ENCODE results near the gene CELA2B. TPM values are rescaled to one million over a fixed set of nuclear protein-coding genes. Genes with fewer than 3 reads are reported as not detected.

The CELA2B gene
- polyA plus RNA-seq, 1 of the 3 experiments (the other 2 are of a cell fraction), result not detected

DNA sequence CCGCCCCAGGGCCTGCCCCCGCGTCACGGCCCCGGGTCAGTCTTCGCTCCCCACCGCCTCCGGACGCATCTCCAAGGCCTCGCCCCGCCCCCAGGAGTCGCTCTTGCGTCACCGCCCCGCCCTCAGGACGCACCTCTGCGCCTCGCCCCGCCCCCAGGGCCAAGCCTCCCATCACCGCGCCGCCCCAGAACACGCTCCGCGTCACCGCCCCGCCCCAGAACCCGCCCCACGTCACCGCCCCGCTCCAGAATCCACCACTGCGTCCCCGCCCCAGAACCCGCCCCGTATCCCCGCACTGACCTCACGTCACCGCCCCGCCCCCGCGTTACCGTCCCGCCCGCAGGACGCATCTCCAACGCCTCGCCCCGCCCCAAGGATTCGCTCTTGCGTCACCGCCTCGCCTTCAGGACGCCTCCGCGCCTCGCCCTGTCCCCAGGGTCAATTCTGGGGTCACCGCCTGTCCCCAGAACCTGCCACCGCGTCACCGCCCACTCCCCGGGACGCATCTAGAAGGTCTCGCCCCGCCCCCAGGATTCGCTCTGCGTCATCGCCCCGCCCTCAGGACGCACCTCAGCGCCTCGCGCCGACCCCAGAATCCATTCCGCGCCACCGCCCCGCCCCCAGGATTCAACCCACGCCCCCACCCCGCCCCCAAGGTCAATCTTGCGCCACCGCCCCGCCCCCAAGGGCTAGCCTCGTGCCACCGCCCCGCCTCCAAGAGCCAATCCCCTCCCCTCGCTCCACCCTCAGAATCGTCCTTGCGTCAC, 48.6 kb downstream of the CELA2B start:
- Histone ChIP-seq H3K36me3 (replicated peaks in 1 of 2; ENCODE audit: control insufficient read depth in 1 of 2, insufficient read depth in 2 of 2, low read length in 1 of 2) (peaks cover 6 to 7% of the 10 kb centered on the region in 2 experiments), H3K27me3 (ENCODE audit: insufficient read depth) (no peaks in the 10 kb centered on the region), H3K9me2 (no peaks in the 10 kb centered on the region), H4K20me1 (ENCODE audit: insufficient read depth) (no peaks in the 10 kb centered on the region; the same call in 1 of the 2 replicates), H3K9ac (peak overlapping the region; percentile 77; the same call in 1 of the 2 replicates), H2AFZ (ENCODE audit: low read depth) (no peak overlapping the region), H3K9me3 (no peaks in the 10 kb centered on the region), H3K4me3 (ENCODE audit: low read depth in 2 of 2, low read length in 1 of 2) (peak overlapping the region; percentile 69 to 71), H3K4me1 (ENCODE audit: control insufficient read depth in 1 of 2, insufficient read depth in 2 of 2, low read depth in 1 of 2, low read length in 1 of 2) (peaks cover 6 to 20% of the 10 kb centered on the region in 2 experiments), H3K4me2 (no peak overlapping the region), H3K27ac (ENCODE audit: low read depth in 2 of 2, low read length in 1 of 2) (peak overlapping the region; percentile 90 to 97), H3K79me2 (ENCODE audit: insufficient read depth) (peaks cover 39% of the 10 kb centered on the region), H3F3A (replicated peaks; ENCODE audit: insufficient read depth) (peaks cover 16% of the 10 kb centered on the region)
- ChIA-PET POLR2A (no interaction called here), CTCF (no interaction called here)
- TF ChIP-seq RXRA (IDR thresholded peaks at IDR 0.05; ENCODE audit: borderline replicate concordance, low read depth) (peak; percentile 75; the same call in 1 of the 2 replicates), NRF1 (IDR thresholded peaks at IDR 0.05; ENCODE audit: low read depth, low read length) (peak; percentile 17; the same call in 1 of the 2 replicates), POLR2AphosphoS5 (IDR thresholded peaks at IDR 0.05; ENCODE audit: low read depth, low read length) (0 out of 2 replicates have a peak, but pooled peaks have one; percentile 19), RFX5 (IDR thresholded peaks at IDR 0.05; ENCODE audit: low read length) (no peak), TAF1 (IDR thresholded peaks at IDR 0.05; ENCODE audit: borderline replicate concordance, low read depth, low read length) (no peak), CHD2 (IDR thresholded peaks at IDR 0.05; ENCODE audit: low read length, partially characterized antibody) (peak; percentile 11)
- peak; percentile 95 for DNase-seq
- no CpG with 5 or more reads among the region's 88 CpGs for WGBS (ENCODE audit: low lambda C conversion rate)

DNA sequence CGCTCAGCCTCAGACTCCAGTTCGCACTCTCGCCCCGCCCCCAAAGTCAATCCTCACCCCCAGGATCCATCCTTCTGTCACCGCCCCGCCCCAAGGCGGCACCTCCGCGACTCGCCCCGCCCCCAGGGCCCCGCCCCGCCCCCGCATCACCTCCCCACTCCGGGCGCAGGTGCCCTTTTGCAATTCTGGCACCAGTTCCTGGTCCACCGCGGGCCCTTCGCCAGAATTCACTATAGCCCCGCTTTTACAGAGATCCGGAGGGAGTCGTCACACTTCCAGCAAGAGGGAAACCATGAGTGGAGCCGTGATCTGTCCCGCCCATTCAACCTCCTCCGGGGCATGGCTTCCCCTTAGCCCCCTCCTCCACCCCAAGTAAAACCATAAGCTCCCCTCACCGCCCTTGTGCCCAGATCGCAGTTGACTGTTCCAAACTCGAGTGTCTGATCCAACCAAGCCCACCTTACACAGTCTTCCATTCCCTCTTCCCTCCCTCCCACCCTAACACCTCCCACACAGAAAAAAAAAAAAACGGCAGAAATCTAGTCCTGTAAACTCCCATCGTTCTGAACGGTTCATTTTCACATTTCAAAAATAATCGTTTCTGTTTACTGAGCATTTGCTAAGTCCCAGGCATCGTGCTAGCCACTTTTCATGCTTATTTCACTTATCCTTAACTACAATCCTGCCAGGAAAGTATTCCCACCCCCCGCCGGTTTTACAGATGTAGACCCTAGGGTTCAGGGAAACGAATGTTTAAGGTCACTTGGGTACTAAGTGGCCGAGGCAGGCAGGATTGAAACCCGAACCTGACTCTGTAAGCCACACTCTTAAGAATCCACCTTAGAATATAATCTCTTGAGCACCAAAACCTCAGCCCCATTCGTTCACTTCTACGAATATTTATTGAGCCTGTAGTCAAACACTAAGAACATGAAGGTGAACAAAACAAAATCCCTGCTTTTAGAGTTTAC, 49.4 kb downstream of the CELA2B start:
- POLR2A ChIA-PET, result interaction anchor here (0.7 kb wide), 1 partner anchor 67 kb away, joined by 3 read pairs; no protein-coding TSS in a partner anchor
- Histone ChIP-seq H3F3A (replicated peaks; ENCODE audit: insufficient read depth) (peaks cover 16% of the 10 kb centered on the region), H3K9ac (peak overlapping the region; percentile 62), H2AFZ (ENCODE audit: low read depth) (peak overlapping the region; percentile 90), H3K4me1 (ENCODE audit: control insufficient read depth in 1 of 2, insufficient read depth in 2 of 2, low read depth in 1 of 2, low read length in 1 of 2) (peaks cover 6 to 20% of the 10 kb centered on the region in 2 experiments), H3K9me2 (no peaks in the 10 kb centered on the region), H3K79me2 (ENCODE audit: insufficient read depth) (peaks cover 46% of the 10 kb centered on the region), H4K20me1 (ENCODE audit: insufficient read depth) (no peaks in the 10 kb centered on the region; the same call in 1 of the 2 replicates), H3K27me3 (ENCODE audit: insufficient read depth) (no peaks in the 10 kb centered on the region), H3K27ac (ENCODE audit: low read depth in 2 of 2, low read length in 1 of 2) (peak overlapping the region; percentile 84 to 88), H3K36me3 (replicated peaks in 1 of 2; ENCODE audit: control insufficient read depth in 1 of 2, insufficient read depth in 2 of 2, low read length in 1 of 2) (peaks cover 6 to 9% of the 10 kb centered on the region in 2 experiments), H3K4me3 (ENCODE audit: low read depth in 2 of 2, low read length in 1 of 2) (peak overlapping the region; percentile 88 to 89), H3K4me2 (peak overlapping the region; percentile 91), H3K9me3 (no peaks in the 10 kb centered on the region)
- CTCF ChIA-PET, result no interaction called here
- 3% methylated on average over 39 of the region's 40 CpGs for WGBS (ENCODE audit: low lambda C conversion rate)
- DNase-seq, result no peak
- TF ChIP-seq, protein P1, sequence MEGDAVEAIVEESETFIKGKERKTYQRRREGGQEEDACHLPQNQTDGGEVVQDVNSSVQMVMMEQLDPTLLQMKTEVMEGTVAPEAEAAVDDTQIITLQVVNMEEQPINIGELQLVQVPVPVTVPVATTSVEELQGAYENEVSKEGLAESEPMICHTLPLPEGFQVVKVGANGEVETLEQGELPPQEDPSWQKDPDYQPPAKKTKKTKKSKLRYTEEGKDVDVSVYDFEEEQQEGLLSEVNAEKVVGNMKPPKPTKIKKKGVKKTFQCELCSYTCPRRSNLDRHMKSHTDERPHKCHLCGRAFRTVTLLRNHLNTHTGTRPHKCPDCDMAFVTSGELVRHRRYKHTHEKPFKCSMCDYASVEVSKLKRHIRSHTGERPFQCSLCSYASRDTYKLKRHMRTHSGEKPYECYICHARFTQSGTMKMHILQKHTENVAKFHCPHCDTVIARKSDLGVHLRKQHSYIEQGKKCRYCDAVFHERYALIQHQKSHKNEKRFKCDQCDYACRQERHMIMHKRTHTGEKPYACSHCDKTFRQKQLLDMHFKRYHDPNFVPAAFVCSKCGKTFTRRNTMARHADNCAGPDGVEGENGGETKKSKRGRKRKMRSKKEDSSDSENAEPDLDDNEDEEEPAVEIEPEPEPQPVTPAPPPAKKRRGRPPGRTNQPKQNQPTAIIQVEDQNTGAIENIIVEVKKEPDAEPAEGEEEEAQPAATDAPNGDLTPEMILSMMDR (IDR thresholded peaks at IDR 0.05), result no peak
- TF ChIP-seq FOXJ3 (CRISPR knock-in tag; IDR thresholded peaks at IDR 0.05) (no peak), SIN3A (IDR thresholded peaks at IDR 0.05; ENCODE audit: borderline replicate concordance, low read depth, low read length) (no peak), FOSL2 (IDR thresholded peaks at IDR 0.05; ENCODE audit: borderline replicate concordance, low read depth) (no peak), TAF1 (IDR thresholded peaks at IDR 0.05; ENCODE audit: borderline replicate concordance, low read depth, low read length) (no peak), JUND (IDR thresholded peaks at IDR 0.05) (no peak), MXI1 (IDR thresholded peaks at IDR 0.05; ENCODE audit: low read depth, low read length) (peak; percentile 56), NFIC (IDR thresholded peaks at IDR 0.05; ENCODE audit: borderline replicate concordance) (0 out of 2 replicates have a peak, but pooled peaks have one; percentile 15), RXRA (IDR thresholded peaks at IDR 0.05; ENCODE audit: borderline replicate concordance, low read depth) (no peak), TCF12 (IDR thresholded peaks at IDR 0.05) (no peak), SMC3 (IDR thresholded peaks at IDR 0.05; ENCODE audit: low read depth, low read length) (no peak), POLR2AphosphoS5 (IDR thresholded peaks at IDR 0.05; ENCODE audit: low read depth, low read length) (no peak), RFX5 (IDR thresholded peaks at IDR 0.05; ENCODE audit: low read length) (no peak)
- TF ChIP-seq, protein P2, sequence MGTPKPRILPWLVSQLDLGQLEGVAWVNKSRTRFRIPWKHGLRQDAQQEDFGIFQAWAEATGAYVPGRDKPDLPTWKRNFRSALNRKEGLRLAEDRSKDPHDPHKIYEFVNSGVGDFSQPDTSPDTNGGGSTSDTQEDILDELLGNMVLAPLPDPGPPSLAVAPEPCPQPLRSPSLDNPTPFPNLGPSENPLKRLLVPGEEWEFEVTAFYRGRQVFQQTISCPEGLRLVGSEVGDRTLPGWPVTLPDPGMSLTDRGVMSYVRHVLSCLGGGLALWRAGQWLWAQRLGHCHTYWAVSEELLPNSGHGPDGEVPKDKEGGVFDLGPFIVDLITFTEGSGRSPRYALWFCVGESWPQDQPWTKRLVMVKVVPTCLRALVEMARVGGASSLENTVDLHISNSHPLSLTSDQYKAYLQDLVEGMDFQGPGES (IDR thresholded peaks at IDR 0.05; ENCODE audit: low read depth, low read length), result no peak
- TF ChIP-seq, protein P3, sequence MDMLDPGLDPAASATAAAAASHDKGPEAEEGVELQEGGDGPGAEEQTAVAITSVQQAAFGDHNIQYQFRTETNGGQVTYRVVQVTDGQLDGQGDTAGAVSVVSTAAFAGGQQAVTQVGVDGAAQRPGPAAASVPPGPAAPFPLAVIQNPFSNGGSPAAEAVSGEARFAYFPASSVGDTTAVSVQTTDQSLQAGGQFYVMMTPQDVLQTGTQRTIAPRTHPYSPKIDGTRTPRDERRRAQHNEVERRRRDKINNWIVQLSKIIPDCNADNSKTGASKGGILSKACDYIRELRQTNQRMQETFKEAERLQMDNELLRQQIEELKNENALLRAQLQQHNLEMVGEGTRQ (IDR thresholded peaks at IDR 0.05; ENCODE audit: borderline replicate concordance, low read depth, low read length), result no peak
- TF ChIP-seq, protein P4, sequence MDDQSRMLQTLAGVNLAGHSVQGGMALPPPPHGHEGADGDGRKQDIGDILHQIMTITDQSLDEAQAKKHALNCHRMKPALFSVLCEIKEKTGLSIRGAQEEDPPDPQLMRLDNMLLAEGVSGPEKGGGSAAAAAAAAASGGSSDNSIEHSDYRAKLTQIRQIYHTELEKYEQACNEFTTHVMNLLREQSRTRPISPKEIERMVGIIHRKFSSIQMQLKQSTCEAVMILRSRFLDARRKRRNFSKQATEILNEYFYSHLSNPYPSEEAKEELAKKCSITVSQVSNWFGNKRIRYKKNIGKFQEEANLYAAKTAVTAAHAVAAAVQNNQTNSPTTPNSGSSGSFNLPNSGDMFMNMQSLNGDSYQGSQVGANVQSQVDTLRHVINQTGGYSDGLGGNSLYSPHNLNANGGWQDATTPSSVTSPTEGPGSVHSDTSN (IDR thresholded peaks at IDR 0.05), result no peak

All from SK-N-SH (cell line).